Measurements from ENCODE around the gene NBPF20.
"Not testable (repeated sequence)": the region's sequence is repeated elsewhere in the genome, so short reads cannot be mapped to it uniquely, and the experiment has no call there.

The NBPF20 gene

DNA sequence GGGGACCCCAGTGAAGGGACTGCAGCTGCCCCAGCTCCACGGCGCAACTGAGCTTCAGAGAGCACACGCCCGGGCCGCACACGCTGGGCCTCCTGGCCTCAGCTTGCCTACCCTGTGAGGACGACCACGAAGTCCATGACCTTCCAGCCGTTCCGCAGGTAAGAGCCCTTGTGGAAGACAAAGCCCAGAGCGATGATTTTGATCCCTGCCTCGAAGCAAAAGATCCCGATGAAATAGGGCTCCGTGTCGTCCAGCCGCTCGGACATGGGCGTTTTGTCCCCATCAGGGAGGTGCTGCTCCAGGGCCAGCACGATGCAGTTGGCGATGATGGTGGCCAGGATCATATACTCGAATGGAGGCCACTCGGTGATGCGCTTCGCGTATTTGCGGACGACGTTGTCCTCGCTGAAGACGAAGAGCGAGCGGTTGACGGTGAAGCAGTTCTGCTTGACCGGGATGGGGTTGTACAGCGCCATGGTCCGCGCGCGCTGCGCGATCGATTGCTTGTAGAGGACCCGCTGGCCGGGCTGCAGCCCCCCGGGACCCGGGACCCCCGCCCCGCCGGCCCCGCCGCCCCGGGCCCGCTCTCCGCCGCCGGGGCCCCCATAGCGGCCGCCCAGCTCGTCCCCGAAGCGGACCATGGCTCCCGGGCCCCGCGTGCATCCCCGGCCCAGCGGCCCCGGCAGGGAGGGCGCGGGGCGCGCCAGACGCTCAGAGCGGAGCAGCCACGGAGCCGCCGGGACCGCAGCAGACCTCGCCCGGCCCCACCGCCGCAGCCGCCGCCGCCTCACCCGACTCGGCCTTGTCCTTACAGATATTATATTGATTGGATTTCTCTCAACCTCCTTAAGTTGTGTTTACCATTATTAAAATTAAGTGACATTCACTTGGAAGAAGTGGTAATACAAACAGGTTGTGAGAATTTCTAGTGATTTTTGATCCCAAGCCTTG, 28.7 kb upstream of the NBPF20 start:
- DNase-seq (ENCODE audit: extremely low read depth, insufficient read length); H3K27me3 ChIP-seq (replicated peaks; ENCODE audit: control insufficient read depth, insufficient read depth, low read length); H3K4me3 ChIP-seq (replicated peaks; ENCODE audit: low read depth, low read length); H3K36me3 ChIP-seq (ENCODE audit: control insufficient read depth, insufficient read depth, low read length): not testable (repeated sequence)

DNA sequence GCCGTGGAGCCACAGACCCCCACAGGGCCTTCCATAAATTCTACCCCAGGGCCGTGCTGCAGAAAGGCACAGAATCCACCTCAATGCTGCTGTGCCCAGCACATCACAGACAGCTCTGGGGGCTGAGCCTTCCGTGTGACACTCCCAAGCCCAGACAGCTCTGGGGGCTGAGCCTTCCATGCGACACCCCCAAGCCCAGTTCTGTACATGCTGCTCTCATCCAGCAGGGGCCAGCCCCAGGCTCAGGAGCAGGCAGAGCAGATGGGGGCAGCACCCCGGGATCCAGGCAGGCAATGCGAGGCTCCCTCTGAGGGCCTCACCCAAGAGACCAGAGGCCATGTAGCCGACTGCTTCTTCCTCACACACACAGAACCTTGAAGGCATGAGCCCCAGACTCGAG, 27.1 kb upstream of the NBPF20 start:
- not testable (repeated sequence) for H3K27me3 ChIP-seq (replicated peaks; ENCODE audit: control insufficient read depth, insufficient read depth, low read length); DNase-seq (ENCODE audit: extremely low read depth, insufficient read length); H3K4me3 ChIP-seq (replicated peaks; ENCODE audit: low read depth, low read length); H3K36me3 ChIP-seq (ENCODE audit: control insufficient read depth, insufficient read depth, low read length)

- not testable (repeated sequence) for H3K4me3 ChIP-seq (replicated peaks; ENCODE audit: low read depth, low read length); H3K27me3 ChIP-seq (replicated peaks; ENCODE audit: control insufficient read depth, insufficient read depth, low read length); H3K36me3 ChIP-seq (ENCODE audit: control insufficient read depth, insufficient read depth, low read length); DNase-seq (ENCODE audit: extremely low read depth, insufficient read length)
Observed at GRCh38 chr1:145451914-145452313, 26.5 kb upstream of the NBPF20 start.

- not testable (repeated sequence) for DNase-seq (ENCODE audit: extremely low read depth, insufficient read length); H3K4me3 ChIP-seq (replicated peaks; ENCODE audit: low read depth, low read length); H3K27me3 ChIP-seq (replicated peaks; ENCODE audit: control insufficient read depth, insufficient read depth, low read length); H3K36me3 ChIP-seq (ENCODE audit: control insufficient read depth, insufficient read depth, low read length)
Observed at GRCh38 chr1:145445219-145445618, 19.8 kb upstream of the NBPF20 start.

DNA sequence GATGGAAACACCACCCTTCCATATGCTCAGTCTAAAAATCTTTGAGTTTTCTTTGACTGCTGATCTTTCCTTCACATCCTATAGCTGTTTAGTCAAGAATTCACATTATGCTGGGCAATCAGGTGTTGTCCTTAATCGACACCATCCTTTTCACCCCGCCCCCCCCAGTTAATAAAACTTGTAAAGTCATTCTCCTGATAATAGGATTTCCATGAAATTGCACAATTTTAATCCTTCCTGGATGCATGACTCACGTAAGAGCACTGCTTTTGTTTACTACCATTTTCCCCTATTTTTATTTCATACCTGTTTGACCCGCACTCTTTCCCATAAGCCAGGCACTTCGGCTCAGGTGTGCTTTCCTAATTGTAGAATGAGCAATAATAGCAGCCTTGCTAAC, 16.9 kb upstream of the NBPF20 start:
- DNase-seq (ENCODE audit: extremely low read depth, insufficient read length); H3K36me3 ChIP-seq (ENCODE audit: control insufficient read depth, insufficient read depth, low read length); H3K27me3 ChIP-seq (replicated peaks; ENCODE audit: control insufficient read depth, insufficient read depth, low read length); H3K4me3 ChIP-seq (replicated peaks; ENCODE audit: low read depth, low read length): not testable (repeated sequence)

- not testable (repeated sequence) for H3K36me3 ChIP-seq (ENCODE audit: control insufficient read depth, insufficient read depth, low read length); H3K27me3 ChIP-seq (replicated peaks; ENCODE audit: control insufficient read depth, insufficient read depth, low read length); H3K4me3 ChIP-seq (replicated peaks; ENCODE audit: low read depth, low read length); DNase-seq (ENCODE audit: extremely low read depth, insufficient read length)
Observed at GRCh38 chr1:145431363-145432256, 6.2 kb upstream of the NBPF20 start.

DNA sequence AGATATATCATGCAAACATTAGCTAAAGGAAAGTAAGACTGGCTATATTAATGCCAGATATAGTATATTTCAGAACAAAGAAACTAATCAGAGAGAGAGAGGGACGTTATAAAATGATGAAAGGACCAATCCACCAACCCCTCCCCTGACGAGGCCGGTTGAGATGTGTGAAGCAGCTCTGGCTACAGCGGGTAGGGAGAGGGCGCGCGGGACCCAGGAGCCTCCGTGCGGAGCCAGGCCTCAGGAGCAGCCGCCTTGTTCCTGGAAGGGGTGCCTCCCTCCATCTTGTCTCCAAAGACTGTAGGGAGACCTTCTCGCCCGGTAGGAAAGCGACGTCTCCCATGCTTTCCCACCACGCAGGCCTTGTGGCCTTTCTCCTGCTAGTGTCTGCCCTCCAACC, 5.4 kb upstream of the NBPF20 start:
- H3K36me3 ChIP-seq (ENCODE audit: control insufficient read depth, insufficient read depth, low read length); H3K27me3 ChIP-seq (replicated peaks; ENCODE audit: control insufficient read depth, insufficient read depth, low read length); H3K4me3 ChIP-seq (replicated peaks; ENCODE audit: low read depth, low read length); DNase-seq (ENCODE audit: extremely low read depth, insufficient read length): not testable (repeated sequence)

DNA sequence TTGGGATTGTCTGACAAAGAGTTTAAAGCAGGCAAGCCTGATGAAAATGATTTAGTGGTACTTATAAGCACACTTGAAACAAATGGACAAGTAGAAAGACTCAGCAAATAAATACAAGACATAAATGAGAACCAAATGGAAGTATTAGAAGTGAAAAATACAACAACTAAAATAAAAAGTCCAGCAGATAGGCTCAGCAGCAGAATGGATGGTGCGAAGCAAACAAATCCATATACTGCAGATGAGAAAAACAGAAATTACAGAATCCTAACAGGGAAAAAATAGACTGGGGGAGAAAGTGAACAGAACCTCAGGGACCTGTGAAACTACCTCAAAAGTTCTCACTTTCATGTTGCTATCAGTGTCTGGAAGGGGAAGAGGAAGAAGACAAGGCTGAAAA, 3.9 kb upstream of the NBPF20 start:
- not testable (repeated sequence) for H3K27me3 ChIP-seq (replicated peaks; ENCODE audit: control insufficient read depth, insufficient read depth, low read length); H3K4me3 ChIP-seq (replicated peaks; ENCODE audit: low read depth, low read length); DNase-seq (ENCODE audit: extremely low read depth, insufficient read length); H3K36me3 ChIP-seq (ENCODE audit: control insufficient read depth, insufficient read depth, low read length)

DNA sequence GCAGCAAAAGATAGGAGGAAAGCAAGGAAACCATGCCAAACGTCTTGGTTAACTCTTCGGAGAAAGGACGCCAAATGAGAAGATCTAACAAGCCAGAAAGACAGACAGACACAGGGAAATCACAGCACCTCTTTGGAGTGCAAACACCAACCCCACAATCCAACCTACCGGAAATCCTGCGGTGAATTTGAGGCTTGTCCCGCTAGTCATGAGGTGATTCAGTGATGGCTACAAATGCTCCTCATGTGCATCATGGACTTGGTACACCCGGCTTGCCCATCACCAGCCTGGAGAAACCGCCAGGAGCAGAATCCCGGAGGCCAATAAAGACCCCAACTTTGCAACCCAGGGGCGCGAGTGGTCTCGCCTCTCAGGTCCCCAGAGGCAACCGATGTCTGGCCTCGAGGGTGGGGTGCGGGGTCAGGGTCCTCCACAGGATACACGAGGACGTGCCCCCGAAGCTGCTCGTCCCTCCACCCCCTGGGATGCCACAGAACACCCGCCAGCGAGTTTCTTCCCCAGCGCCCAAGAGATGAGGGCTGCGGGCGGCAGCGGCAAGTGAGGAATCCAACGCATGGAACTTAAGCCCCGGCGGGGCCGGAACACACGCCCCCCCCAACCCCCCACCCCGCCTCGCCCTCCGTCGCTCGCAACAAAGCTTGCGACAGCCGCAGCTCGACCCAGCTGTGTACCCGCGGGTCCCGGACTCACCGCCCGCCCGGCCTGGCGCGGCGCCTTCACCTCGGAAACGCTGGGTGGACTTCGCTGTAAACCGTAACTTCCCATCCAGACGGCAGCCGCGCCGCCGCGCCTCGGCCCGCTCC, 579 bp downstream of the NBPF20 start:
- not testable (repeated sequence) for H3K36me3 ChIP-seq (ENCODE audit: control insufficient read depth, insufficient read depth, low read length); H3K27me3 ChIP-seq (replicated peaks; ENCODE audit: control insufficient read depth, insufficient read depth, low read length); DNase-seq (ENCODE audit: extremely low read depth, insufficient read length)
- H3K4me3 ChIP-seq (replicated peaks; ENCODE audit: low read depth, low read length) = peak overlapping the region; percentile 72

- not testable (repeated sequence) for H3K36me3 ChIP-seq (ENCODE audit: control insufficient read depth, insufficient read depth, low read length); DNase-seq (ENCODE audit: extremely low read depth, insufficient read length)
Observed at GRCh38 chr1:145415149-145415548, 10.3 kb downstream of the NBPF20 start.

DNA sequence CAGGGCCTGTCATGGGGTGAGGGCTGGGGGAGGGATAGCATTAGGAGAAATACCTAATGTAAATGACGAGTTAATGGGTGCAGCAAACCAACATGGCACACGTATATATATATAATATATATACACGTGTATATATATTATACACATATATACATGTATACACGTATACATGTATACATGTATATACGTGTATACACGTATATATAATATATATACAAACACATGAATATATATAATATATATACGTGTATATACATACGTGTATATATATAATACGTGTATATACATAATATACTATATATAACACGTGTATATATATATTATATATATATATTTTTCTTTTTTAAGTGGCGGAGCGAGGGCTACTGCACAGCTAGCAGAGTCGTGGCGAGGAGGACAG, 18.1 kb downstream of the NBPF20 start:
- not testable (repeated sequence) for DNase-seq (ENCODE audit: extremely low read depth, insufficient read length); H3K36me3 ChIP-seq (ENCODE audit: control insufficient read depth, insufficient read depth, low read length); H3K4me3 ChIP-seq (replicated peaks; ENCODE audit: low read depth, low read length); H3K27me3 ChIP-seq (replicated peaks; ENCODE audit: control insufficient read depth, insufficient read depth, low read length)

More at GRCh38 chr1:145415149-145415548, 10.3 kb downstream of the NBPF20 start:
- not testable (repeated sequence) for H3K27me3 ChIP-seq (replicated peaks; ENCODE audit: control insufficient read depth, insufficient read depth, low read length); H3K4me3 ChIP-seq (replicated peaks; ENCODE audit: low read depth, low read length)

- H3K27me3 ChIP-seq (replicated peaks; ENCODE audit: control insufficient read depth, insufficient read depth, low read length); DNase-seq (ENCODE audit: extremely low read depth, insufficient read length); H3K36me3 ChIP-seq (ENCODE audit: control insufficient read depth, insufficient read depth, low read length); H3K4me3 ChIP-seq (replicated peaks; ENCODE audit: low read depth, low read length): not testable (repeated sequence)
Observed at GRCh38 chr1:145404949-145405348, 20.5 kb downstream of the NBPF20 start.

DNA sequence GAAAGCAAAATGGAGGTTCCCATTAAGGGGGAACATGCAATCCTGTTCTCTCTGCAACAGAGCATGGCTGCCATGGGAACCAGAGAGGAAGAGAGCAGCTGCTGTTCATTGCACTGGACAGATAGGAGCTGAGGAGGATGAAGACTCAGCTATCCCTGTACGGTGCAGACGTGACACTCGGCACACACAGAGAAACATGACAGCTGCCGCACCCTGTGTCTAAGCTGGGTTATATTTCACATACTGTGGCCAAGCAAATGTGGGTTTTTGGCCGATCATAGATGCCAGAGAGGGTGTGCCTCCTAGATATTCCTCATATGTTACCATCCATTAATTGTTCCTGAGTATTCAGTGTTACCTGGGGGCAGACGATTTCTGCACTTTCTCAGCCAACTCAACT, 24.7 kb downstream of the NBPF20 start:
- not testable (repeated sequence) for H3K27me3 ChIP-seq (replicated peaks; ENCODE audit: control insufficient read depth, insufficient read depth, low read length); H3K36me3 ChIP-seq (ENCODE audit: control insufficient read depth, insufficient read depth, low read length); DNase-seq (ENCODE audit: extremely low read depth, insufficient read length); H3K4me3 ChIP-seq (replicated peaks; ENCODE audit: low read depth, low read length)
